ENCODE results near the gene WDR83. TPM values are rescaled to one million over a fixed set of nuclear protein-coding genes. Genes with fewer than 3 reads are reported as not detected.

The WDR83 gene
- total and polyA plus RNA-seq, 10 of the 15 experiments (the other 5 are each of a cell fraction or from before 2014, with no cell fraction given) = 0.58 to 17.7 (median 10.8) TPM

- TF ChIP-seq ZBTB11 (CRISPR knock-in tag; IDR thresholded peaks at IDR 0.05) (peak; percentile 93), CBX5 (IDR thresholded peaks at IDR 0.05; ENCODE audit: low read depth) (peak; percentile 60; the same call in 1 of the 2 replicates), CEBPZ (IDR thresholded peaks at IDR 0.05; ENCODE audit: low read depth, low read length) (no peak), E2F4 (IDR thresholded peaks at IDR 0.05; ENCODE audit: low read depth, low read length) (no peak), HCFC1 (IDR thresholded peaks at IDR 0.05; ENCODE audit: low read length) (peak; percentile 83), ASH2L (IDR thresholded peaks at IDR 0.05; ENCODE audit: borderline replicate concordance, low read depth) (no peak; the same call in 1 of the 2 replicates), BACH1 (IDR thresholded peaks at IDR 0.05; ENCODE audit: borderline replicate concordance) (no peak), SMAD5 (IDR thresholded peaks at IDR 0.05; ENCODE audit: low read depth) (peak; percentile 61; the same call in 1 of the 2 replicates), NFYA (IDR thresholded peaks at IDR 0.05; ENCODE audit: borderline replicate concordance, low read depth, low read length) (no peak), PAX8 (IDR thresholded peaks at IDR 0.05) (no peak), PKNOX1 (IDR thresholded peaks at IDR 0.05) (peak; percentile 83), BCL11A (IDR thresholded peaks at IDR 0.05; ENCODE audit: low read depth, low read length) (no peak), MYB (IDR thresholded peaks at IDR 0.05; ENCODE audit: borderline replicate concordance, low read depth, low read length) (no peak), LARP7 (IDR thresholded peaks at IDR 0.05) (peak; percentile 67), NFYB (IDR thresholded peaks at IDR 0.05; ENCODE audit: insufficient read depth, low read depth, low read length) (no peak), WRNIP1 (IDR thresholded peaks at IDR 0.05; ENCODE audit: borderline replicate concordance, low read depth, low read length) (peak; percentile 93; the same call in 1 of the 2 replicates), SKIL (IDR thresholded peaks at IDR 0.05; ENCODE audit: low read depth, poor library complexity, severe bottlenecking) (peak; percentile 92), IRF4 (IDR thresholded peaks at IDR 0.05; ENCODE audit: low read depth, low read length) (peak; percentile 17; the same call in 1 of the 2 replicates)
Measured at GRCh38 chr19:12669270-12670158, 2.9 kb downstream of the WDR83 start (continued).
